T-helper 2 cell treated with Interferon-gamma antibody and Interleukin-4, amounts not matched to agents 5 μg/mL and 100 μg/mL, for 36 hours (primary cell): ENCODE measurements around the gene SPRED2.
A peak's percentile ranks its signal among the peaks of the same experiment; 100 is the strongest.

Experiments
- DNase-seq: peaks from one replicate; pipeline ENCODE4 v3.0.0; 2021; ENCODE audit warnings: low spot score
- H3K27ac Mint-ChIP-seq: one replicate; pipeline ENCODE4 v1.8.0; 2021; ENCODE audit warnings: mild to moderate bottlenecking, mixed read lengths
- H3K27me3 Mint-ChIP-seq: one replicate; pipeline ENCODE4 v1.8.0; 2021; ENCODE audit warnings: low read depth, mixed read lengths
- H3K36me3 Mint-ChIP-seq: one replicate; pipeline ENCODE4 v1.8.0; 2021; ENCODE audit warnings: low read depth, mixed read lengths
- H3K4me1 Mint-ChIP-seq: one replicate; pipeline ENCODE4 v1.8.0; 2021; ENCODE audit warnings: low read depth, mixed read lengths
- H3K4me3 Mint-ChIP-seq: one replicate; pipeline ENCODE4 v1.8.0; 2022; ENCODE audit warnings: mild to moderate bottlenecking, moderate library complexity, mixed read lengths
- H3K9me3 Mint-ChIP-seq: one replicate; pipeline ENCODE4 v1.8.0; 2021; ENCODE audit warnings: mixed read lengths

Gene SPRED2

GRCh38 chr2:65273344-65273743 is 159.1 kb downstream of the SPRED2 start:
- DNase-seq, result no peak
- no peaks in the 10 kb centered on the region for H3K9me3 Mint-ChIP-seq
- H3K27ac Mint-ChIP-seq, result no peak overlapping the region
- H3K36me3 Mint-ChIP-seq, result peaks cover 44% of the 10 kb centered on the region
- H3K4me1 Mint-ChIP-seq, result peaks cover 7% of the 10 kb centered on the region
- no peak overlapping the region for H3K4me3 Mint-ChIP-seq
- no peaks in the 10 kb centered on the region for H3K27me3 Mint-ChIP-seq

GRCh38 chr2:65268957-65269356 is 163.4 kb downstream of the SPRED2 start:
- H3K4me3 Mint-ChIP-seq, result no peak overlapping the region
- no peak for DNase-seq
- peaks cover 61% of the 10 kb centered on the region for H3K36me3 Mint-ChIP-seq
- peak overlapping the region; percentile 26 for H3K27ac Mint-ChIP-seq
- H3K9me3 Mint-ChIP-seq, result no peaks in the 10 kb centered on the region
- no peaks in the 10 kb centered on the region for H3K27me3 Mint-ChIP-seq
- peaks cover 10% of the 10 kb centered on the region for H3K4me1 Mint-ChIP-seq

GRCh38 chr2:65267008-65267407 is 165.4 kb downstream of the SPRED2 start:
- H3K4me3 Mint-ChIP-seq, result no peak overlapping the region
- no peak overlapping the region for H3K27ac Mint-ChIP-seq
- DNase-seq, result no peak
- H3K4me1 Mint-ChIP-seq, result peaks cover 10% of the 10 kb centered on the region
- no peaks in the 10 kb centered on the region for H3K27me3 Mint-ChIP-seq
- H3K9me3 Mint-ChIP-seq, result no peaks in the 10 kb centered on the region
- H3K36me3 Mint-ChIP-seq, result peaks cover 57% of the 10 kb centered on the region

- Mint-ChIP-seq H3K27ac (no peak overlapping the region), H3K4me3 (no peak overlapping the region), H3K27me3 (no peaks in the 10 kb centered on the region), H3K4me1 (peaks cover 10% of the 10 kb centered on the region), H3K9me3 (no peaks in the 10 kb centered on the region), H3K36me3 (peaks cover 61% of the 10 kb centered on the region)
- DNase-seq, result no peak
Observed at GRCh38 chr2:65265671-65266045, 166.7 kb downstream of the SPRED2 start.

- no peak for DNase-seq
- Mint-ChIP-seq H3K27ac (no peak overlapping the region), H3K27me3 (no peaks in the 10 kb centered on the region), H3K9me3 (no peaks in the 10 kb centered on the region), H3K36me3 (peaks cover 57% of the 10 kb centered on the region), H3K4me3 (no peak overlapping the region), H3K4me1 (peaks cover 10% of the 10 kb centered on the region)
Observed at GRCh38 chr2:65264821-65265670, 167.4 kb downstream of the SPRED2 start.

GRCh38 chr2:65263986-65264385 is 168.4 kb downstream of the SPRED2 start:
- Mint-ChIP-seq H3K4me1 (peaks cover 10% of the 10 kb centered on the region), H3K4me3 (no peak overlapping the region), H3K27me3 (no peaks in the 10 kb centered on the region), H3K9me3 (no peaks in the 10 kb centered on the region), H3K36me3 (peaks cover 53% of the 10 kb centered on the region), H3K27ac (no peak overlapping the region)
- no peak for DNase-seq

GRCh38 chr2:65263262-65263661 is 169.1 kb downstream of the SPRED2 start:
- Mint-ChIP-seq H3K36me3 (peaks cover 51% of the 10 kb centered on the region), H3K9me3 (no peaks in the 10 kb centered on the region), H3K4me1 (peaks cover 8% of the 10 kb centered on the region), H3K4me3 (no peak overlapping the region), H3K27me3 (no peaks in the 10 kb centered on the region), H3K27ac (no peak overlapping the region)
- DNase-seq, result no peak

GRCh38 chr2:65261676-65262075 is 170.7 kb downstream of the SPRED2 start:
- H3K4me3 Mint-ChIP-seq, result no peak overlapping the region
- H3K9me3 Mint-ChIP-seq, result no peaks in the 10 kb centered on the region
- no peaks in the 10 kb centered on the region for H3K27me3 Mint-ChIP-seq
- DNase-seq, result no peak
- no peak overlapping the region for H3K27ac Mint-ChIP-seq
- peaks cover 49% of the 10 kb centered on the region for H3K36me3 Mint-ChIP-seq
- H3K4me1 Mint-ChIP-seq, result peaks cover 8% of the 10 kb centered on the region
